ENCODE results near the gene FOXN1.

GRCh38 chr17:28499364-28499664 lies 6.8 kb upstream of the FOXN1 start:
- TF ChIP-seq, protein P1, sequence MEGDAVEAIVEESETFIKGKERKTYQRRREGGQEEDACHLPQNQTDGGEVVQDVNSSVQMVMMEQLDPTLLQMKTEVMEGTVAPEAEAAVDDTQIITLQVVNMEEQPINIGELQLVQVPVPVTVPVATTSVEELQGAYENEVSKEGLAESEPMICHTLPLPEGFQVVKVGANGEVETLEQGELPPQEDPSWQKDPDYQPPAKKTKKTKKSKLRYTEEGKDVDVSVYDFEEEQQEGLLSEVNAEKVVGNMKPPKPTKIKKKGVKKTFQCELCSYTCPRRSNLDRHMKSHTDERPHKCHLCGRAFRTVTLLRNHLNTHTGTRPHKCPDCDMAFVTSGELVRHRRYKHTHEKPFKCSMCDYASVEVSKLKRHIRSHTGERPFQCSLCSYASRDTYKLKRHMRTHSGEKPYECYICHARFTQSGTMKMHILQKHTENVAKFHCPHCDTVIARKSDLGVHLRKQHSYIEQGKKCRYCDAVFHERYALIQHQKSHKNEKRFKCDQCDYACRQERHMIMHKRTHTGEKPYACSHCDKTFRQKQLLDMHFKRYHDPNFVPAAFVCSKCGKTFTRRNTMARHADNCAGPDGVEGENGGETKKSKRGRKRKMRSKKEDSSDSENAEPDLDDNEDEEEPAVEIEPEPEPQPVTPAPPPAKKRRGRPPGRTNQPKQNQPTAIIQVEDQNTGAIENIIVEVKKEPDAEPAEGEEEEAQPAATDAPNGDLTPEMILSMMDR (conservative IDR thresholded peaks at IDR 0.05; ENCODE audit: low read length): no peak
- no peak for TF ChIP-seq EZH2phosphoT487 (IDR thresholded peaks at IDR 0.05; ENCODE audit: borderline replicate concordance)

Data from Loucy (cell line).